Neutrophil (primary cell): Measurements from ENCODE around the gene CDH13.

Experiments used
- H3K27ac ChIP-seq: fragments of 200-600 bp; sonication (generic); 2 replicates; pipeline ENCODE4 v1.5.1; 2016; ENCODE audit warnings: mild to moderate bottlenecking, moderate library complexity
- H3K27me3 ChIP-seq: fragments of 200-600 bp; sonication (generic); 2 replicates; pipeline ENCODE4 v1.6.0; 2016; ENCODE audit warnings: mild to moderate bottlenecking
- H3K36me3 ChIP-seq: fragments of 200-600 bp; sonication (generic); 2 replicates; pipeline ENCODE4 v1.5.1; 2017
- H3K4me1 ChIP-seq, 2 experiments: fragments of 200-600 bp in 1 of 2; sonication (generic) in 1 of 2; 1 replicate in 1 of 2; 2 replicates in 1 of 2; pipeline versions ENCODE4 v1.5.1 to v1.6.1; 2013 to 2016; ENCODE audit warnings: low read depth in 1 of 2, low read length in 1 of 2, mild to moderate bottlenecking in 1 of 2, moderate library complexity in 1 of 2; ENCODE audit not compliant: control insufficient read depth in 1 of 2, insufficient read depth in 1 of 2
- H3K4me3 ChIP-seq, 2 experiments: fragments of 200-600 bp in 1 of 2; sonication (generic) in 1 of 2; 1 replicate in 1 of 2; 2 replicates in 1 of 2; pipeline ENCODE4 v1.5.1; 2013 to 2016; ENCODE audit warnings: low read depth in 1 of 2, low read length in 1 of 2, mild to moderate bottlenecking in 1 of 2, moderate library complexity in 1 of 2
- H3K9me3 ChIP-seq: fragments of 200-600 bp; sonication (generic); 2 replicates; pipeline ENCODE4 v1.5.1; 2016
- CTCF ChIP-seq: fragments of 200-600 bp; sonication (generic); IDR thresholded peaks from 2 replicates; pipeline ENCODE4 v1.5.1; 2016; ENCODE audit warnings: antibody characterized with exemption

The CDH13 gene

DNA sequence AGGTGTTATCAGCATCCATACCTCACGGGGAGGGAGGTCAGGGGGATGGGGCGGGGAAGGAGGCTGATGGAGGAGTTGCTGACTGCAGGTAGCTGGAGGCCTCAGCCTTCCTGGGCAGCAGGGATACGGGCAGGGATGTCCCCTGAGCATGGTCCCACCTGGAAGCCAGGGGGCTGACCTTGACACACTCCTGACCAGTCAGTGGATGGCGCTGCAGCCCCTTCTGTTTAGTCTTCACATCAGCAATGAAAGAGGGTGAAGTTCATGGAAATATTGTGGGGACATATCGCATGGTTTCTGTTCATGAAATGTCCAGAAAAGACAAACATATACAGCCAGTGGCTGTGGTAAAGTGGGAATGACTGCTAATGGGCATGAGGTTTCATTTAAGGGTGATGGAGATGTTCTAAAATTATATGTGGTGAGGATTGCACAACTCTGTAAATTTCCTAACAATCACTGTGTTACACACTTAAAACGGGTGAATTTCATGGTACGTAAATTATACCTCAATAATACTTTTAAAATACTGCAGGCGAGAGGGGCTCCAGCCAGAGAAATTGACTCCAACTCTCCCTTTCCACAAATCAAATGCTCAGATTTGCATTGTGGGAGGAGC is 489.6 kb downstream of the CDH13 start:
- no peak for TF ChIP-seq CTCF
- no peak overlapping the region for H3K4me3 ChIP-seq
- no peaks in the 10 kb centered on the region for H3K36me3 ChIP-seq
- no peaks in the 10 kb centered on the region for H3K27me3 ChIP-seq
- H3K9me3 ChIP-seq: no peaks in the 10 kb centered on the region
- no peaks in the 10 kb centered on the region for H3K4me1 ChIP-seq
- no peak overlapping the region for H3K27ac ChIP-seq

DNA sequence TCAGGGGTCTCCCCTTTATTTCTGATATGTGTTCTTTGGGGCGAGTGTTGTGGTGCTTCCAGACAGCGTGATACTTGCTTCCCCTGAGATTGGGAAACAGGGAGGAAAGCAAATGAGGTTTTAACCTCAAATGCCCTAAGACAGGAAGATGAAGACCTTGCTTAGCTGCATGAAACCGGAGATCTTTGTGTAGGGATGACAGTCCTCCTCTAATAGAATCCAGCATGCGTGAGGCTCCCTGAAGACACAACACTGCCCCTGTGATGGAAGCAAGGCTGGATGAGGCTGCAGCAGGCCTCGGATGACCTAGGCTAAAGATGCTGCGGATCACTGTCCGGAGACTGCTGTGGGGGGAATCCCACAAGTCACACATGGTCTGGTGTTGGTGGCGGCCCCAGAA is 491.0 kb downstream of the CDH13 start:
- H3K9me3 ChIP-seq: no peaks in the 10 kb centered on the region
- no peak overlapping the region for H3K27ac ChIP-seq
- no peaks in the 10 kb centered on the region for H3K36me3 ChIP-seq
- H3K27me3 ChIP-seq: no peaks in the 10 kb centered on the region
- no peak for TF ChIP-seq CTCF
- no peaks in the 10 kb centered on the region for H3K4me1 ChIP-seq
- no peak overlapping the region for H3K4me3 ChIP-seq

GRCh38 chr16:83118365-83118764 is 491.6 kb downstream of the CDH13 start:
- H3K27ac ChIP-seq: no peak overlapping the region
- no peaks in the 10 kb centered on the region for H3K4me1 ChIP-seq
- H3K9me3 ChIP-seq: no peaks in the 10 kb centered on the region
- H3K27me3 ChIP-seq: no peaks in the 10 kb centered on the region
- no peak overlapping the region for H3K4me3 ChIP-seq
- no peak for TF ChIP-seq CTCF
- H3K36me3 ChIP-seq: no peaks in the 10 kb centered on the region

DNA sequence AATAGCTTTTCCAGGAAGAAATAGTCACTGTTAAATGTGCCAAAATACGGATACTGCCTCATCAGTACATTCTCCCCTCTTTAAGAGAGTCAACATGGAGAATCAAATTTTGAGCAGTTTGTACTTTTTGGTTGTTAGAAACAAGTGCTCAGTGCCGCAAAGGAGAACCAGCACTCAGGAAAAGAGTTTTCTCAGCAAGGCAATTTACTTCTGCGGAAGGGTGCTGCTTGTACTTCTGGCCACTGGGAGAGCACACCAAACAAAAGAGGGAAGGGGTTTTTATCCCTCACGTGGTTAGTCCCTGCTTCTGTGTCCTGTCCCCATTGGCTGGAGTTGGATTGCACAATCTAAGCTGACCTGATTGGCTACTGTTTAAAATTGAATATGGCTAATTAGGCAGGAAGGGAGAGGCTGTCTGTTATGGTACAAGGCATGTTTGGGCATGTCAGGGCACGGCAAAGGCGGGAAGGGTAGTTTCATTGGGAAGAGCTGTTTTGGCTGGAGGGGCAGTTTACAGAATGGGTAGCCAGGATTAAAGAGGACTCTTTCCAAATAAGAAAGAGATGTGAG is 499.3 kb downstream of the CDH13 start:
- Histone ChIP-seq H3K27ac (no peak overlapping the region), H3K27me3 (no peaks in the 10 kb centered on the region), H3K9me3 (no peaks in the 10 kb centered on the region), H3K36me3 (no peaks in the 10 kb centered on the region), H3K4me1 (no peaks in the 10 kb centered on the region), H3K4me3 (no peak overlapping the region)
- no peak for TF ChIP-seq CTCF

DNA sequence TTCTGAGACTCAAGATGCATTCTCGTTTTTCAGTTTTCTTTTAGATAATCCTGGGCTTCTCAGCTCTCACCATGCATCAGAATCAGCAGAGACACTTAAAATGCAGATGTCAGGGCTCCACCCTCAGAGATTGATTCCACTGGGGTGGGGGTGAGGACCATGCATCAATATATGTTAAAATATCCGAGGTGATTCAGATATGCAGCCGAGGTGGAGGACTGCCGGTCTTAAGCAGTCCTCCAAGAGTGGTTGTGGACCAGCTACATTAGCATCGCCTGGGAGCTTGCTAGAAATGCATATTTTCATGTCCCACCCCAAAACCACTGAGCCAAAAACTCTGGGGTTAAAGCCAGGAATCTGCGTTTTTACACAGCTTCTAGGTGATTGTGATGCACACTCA is 501.3 kb downstream of the CDH13 start:
- H3K36me3 ChIP-seq: no peaks in the 10 kb centered on the region
- H3K9me3 ChIP-seq: no peaks in the 10 kb centered on the region
- no peak overlapping the region for H3K27ac ChIP-seq
- no peaks in the 10 kb centered on the region for H3K4me1 ChIP-seq
- TF ChIP-seq CTCF: no peak
- H3K4me3 ChIP-seq: no peak overlapping the region
- no peaks in the 10 kb centered on the region for H3K27me3 ChIP-seq
